ENCODE results near the gene SPATA2L.
A peak's percentile ranks its signal among the peaks of the same experiment; 100 is the strongest.
"Not testable (repeated sequence)": the region's sequence is repeated elsewhere in the genome, so short reads cannot be mapped to it uniquely, and the experiment has no call there.

SPATA2L gene

DNA sequence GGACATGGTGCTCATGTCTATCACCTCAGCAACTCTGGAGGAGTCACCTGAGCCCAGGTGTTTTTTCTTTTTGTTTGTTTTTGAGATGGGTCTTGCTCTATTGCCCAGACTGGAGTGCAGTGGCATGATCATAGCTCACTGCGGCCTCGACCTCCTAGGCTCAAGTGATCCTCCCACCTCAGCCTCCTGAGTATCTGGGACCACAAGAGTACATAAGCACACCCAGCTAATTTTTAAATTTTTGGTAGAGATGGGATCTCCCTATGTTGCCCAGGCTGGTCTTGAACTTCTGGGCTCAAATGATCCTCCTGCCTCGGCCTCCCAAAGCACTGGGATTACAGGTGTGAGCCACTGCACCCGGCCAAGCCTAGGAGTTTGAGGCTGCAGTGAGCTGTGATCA lies 11.9 kb downstream of the SPATA2L start:
- not testable (repeated sequence) for DNase-seq (ENCODE audit: low read depth in 2 of 2)

DNA sequence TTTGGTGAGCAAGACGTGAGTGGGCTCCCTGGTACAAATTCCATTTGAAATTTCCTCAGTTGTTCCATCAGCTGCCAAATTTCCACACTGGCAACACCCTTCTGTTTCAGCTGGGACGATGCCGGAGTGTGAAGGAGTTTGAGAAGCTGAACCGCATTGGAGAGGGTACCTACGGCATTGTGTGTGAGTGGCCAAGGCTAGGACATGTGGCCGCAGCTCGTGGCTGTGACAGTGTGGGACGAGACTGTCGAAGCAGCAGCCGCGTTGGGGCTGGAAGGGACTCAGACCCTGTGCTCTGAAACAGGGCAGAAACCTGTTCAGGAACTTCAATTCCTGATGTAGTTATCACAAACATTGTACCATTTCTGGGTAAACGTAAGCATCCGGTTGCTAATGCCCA lies 12.4 kb downstream of the SPATA2L start:
- no peak for DNase-seq (ENCODE audit: low read depth in 2 of 2)

DNA sequence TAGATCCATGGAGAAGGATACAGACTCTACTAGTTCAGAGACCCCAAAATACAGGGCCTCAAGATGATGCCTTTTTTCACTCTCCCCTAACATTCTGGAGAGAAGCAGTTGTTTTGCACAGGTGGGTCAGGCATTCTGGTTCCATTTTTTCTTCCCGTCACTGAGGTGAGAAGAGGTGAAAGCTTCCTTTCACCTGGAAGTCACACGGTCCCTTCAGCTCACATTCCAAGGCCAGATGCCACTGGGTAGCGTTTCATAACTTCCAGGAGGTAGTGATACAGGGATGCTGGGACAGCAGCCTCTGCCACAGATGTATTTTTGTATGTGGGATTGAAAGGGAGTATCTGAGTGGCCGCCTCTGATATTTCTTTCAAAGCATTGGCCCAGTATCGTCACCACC lies 13.1 kb downstream of the SPATA2L start:
- DNase-seq (ENCODE audit: low read depth in 2 of 2) = no peak

DNA sequence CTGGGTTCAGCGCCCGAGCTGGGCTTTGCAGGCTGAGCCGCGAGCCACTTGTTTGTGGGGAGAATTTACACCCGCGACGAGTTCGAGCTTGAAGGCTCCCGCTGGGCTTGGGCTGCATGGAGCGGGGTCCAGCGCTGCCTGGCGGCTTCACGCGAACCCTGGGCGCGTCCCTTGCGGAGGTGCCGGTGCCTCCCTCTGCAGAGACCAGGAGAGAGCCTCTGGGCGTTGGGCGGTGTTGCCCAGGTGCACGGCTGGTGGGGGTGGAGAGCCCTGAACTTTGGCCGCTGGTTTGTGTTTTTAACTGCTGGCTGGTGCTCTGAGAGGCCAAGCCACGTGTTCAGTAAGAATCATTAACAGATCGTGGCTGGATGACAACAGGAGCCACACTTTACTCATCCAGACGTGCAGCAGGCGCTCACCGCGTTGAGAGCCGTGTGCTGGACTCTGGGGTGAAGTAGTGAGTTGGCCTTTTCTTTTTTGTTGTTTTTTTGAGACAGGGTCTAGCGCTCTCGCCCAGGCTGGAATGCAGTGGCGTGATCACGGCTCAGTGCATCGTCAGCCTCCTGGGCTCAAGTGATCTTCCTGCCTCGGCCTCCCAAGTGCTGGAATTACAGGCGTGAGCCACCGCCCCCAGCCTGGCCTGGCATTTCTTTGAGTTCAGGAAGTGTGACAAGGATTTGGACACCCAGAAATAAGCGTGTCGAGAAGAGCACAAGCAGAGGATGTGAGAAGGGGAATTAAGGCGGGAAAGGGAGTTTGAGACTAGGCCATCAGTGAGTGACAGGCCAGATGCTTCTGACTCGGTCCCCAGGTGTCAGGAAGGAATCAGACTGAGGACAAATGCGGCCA lies 14.2 kb downstream of the SPATA2L start:
- no peak for DNase-seq (ENCODE audit: low read depth in 2 of 2)

DNA sequence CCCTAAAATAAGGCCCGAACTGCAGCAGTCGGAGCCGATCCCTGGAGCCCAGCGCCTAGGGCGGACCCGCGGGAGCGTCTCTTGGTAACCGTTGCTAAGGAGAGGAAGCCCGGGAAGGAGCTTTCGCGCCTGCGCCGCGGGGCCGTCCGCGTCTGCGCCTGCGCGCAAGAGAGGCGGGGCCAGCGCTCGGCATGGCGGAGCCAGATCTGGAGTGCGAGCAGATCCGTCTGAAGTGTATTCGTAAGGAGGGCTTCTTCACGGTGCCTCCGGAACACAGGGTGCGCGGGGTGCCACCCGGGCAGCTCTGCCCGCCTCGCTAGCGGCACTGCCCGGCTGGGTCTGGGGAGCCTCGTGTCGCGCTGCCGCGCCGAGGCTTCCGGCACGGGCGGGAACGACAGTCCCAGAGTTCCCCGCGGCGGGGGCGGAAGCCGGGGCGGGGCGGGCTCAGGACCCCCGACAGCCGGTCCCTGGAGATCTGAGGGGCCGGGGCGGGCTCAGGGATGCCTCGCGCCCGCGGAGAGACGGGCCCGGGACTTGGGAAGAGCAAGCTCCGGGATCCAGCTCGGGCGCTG lies 14.9 kb downstream of the SPATA2L start, which contains the start of gene CDK10:
Gene CDK10, plus strand, starts transcription at position 170 of the 572 bp plus-strand sequence. Its CDS starts 22 bp downstream, at position 192.
- peak; percentile 75 to 81 for DNase-seq (ENCODE audit: low read depth in 2 of 2)

DNA sequence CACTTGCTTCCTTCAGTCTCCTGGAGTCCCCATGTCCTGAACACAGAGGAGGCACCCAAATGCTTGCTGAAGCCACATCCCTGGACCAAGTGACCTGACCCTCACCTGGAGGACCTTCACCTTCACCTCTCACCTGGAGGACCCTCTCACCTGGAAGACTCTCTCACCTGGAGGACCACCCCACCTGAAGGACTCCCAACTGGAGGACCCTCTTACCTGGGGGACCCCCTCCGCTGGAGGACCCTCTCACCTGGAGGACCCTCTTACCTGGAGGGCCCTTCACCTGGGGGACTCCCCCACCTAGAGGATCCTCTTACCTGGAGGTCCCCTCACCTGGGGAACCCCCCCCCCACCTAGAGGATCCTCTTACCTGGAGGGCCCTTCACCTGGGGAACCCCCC lies 15.6 kb downstream of the SPATA2L start:
- no peak for DNase-seq (ENCODE audit: low read depth in 2 of 2)

DNA sequence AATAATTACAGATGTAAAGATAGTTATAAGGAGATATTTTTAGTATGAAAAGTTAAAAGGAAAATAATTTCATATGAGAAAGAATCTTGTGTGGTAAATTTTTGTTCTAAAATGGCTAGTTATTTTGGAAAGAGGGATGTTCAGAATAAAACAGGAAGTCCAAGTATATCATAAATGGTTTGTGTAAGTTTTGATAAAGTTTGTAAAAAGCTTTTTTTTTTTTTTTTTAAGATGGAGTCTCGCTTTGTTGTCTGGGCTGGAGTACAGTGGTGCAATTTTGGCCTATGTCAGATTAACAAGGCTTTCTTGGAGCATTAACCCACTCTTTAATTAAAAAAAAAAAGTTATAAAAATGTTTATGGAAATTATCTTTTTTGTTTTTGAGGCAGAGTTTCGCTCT lies 23.2 kb downstream of the SPATA2L start:
- no peak for DNase-seq (ENCODE audit: low read depth in 2 of 2)

DNA sequence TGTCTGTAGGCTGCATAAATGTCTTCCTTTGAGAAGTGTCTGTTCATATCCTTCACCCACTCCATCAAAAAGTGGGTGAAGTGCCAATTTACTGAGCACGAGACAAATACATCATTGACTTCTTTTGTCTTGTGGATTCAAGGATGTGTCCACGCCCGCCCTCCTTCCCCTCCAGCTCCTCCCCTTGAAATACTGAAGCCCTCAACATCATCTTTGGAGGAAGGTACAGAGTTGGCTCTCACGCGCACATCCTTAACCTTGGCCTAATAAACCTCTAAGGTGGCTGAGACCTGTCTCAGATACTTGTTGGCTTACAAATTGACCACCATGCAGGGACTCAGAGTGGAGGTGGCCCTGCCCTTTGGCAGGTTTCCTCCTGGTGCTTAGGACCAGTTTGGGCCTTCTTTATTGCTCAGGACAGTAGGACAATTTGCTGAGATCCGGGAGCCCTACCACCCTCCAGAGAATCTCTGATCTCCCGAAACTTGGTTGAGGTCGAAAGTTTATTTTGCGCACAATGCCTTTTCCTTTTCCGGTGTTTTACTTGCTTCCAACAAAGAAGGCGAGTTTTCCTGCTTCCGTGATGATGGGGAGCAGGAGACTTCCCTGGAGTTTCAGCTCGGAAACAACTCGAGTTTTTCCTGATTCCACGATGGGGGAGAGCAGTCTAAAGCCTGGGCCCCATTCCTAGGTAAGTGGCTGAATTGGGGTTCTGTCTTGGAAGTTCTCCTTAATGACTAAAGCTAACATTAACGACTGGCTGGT lies 29.1 kb downstream of the SPATA2L start:
- DNase-seq (ENCODE audit: low read depth in 2 of 2) = no peak

DNA sequence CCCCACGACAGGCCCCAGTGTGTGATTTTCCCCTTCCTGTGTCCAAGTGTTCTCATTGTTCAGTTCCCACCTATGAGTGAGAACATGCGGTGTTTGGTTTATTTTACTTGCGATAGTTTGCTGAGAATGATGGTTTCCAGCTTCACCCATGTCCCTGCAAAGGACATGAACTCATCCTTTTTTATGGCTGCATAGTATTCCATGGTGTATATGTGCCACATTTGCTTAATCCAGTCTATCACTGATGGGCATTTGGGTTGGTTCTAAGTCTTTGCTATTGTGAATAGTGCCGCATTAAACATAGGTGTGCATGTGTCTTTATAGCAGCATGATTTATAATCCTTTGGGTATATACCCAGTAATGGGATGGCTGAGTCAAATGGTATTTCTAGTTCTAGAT lies 29.9 kb downstream of the SPATA2L start:
- DNase-seq (ENCODE audit: low read depth in 2 of 2) = not testable (repeated sequence)

DNA sequence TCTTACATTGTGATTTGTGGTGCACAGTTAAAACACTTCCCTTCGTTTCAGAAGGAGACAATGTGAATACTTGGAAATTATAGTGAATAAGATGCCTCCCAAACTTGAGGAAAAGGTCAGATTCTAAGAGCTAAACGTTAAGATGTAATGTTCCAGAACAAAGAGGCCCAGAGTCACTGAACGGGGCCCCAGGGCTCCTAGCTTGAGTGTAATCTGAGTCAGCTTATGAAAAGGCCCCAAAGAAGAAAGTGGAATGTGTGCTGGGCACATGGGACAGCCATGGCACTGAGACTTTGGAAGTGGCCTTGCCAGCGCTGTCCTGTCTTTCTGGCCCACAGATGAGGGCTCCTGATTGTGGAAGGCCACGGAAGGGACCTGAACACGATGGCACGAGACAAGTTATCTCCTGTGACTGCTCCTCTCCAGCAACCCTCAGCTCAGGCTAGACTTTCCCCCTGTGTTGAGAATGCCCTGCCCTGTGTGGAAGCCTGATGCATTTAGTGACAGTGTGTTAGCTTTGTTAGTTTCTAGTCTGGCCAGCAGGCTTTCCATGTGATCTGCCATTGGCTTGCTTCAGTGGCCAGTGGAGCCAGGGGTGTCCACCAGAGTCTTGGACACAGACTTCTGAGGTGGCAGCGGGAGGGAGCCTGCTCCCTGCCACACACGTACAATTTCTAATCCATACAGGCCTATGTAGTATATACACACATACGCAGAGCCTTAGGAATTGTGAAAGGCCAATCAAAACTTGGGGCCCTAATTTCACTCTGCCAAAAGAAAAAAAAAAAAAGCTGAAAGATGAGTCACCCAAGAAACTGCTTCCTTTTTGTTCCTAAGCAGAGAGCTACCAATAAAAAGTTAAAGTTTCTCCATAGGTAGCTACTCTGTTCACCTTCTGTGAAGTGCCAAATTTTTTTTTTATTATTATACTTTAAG lies 30.7 kb downstream of the SPATA2L start:
- no peak for DNase-seq (ENCODE audit: low read depth in 2 of 2)

DNA sequence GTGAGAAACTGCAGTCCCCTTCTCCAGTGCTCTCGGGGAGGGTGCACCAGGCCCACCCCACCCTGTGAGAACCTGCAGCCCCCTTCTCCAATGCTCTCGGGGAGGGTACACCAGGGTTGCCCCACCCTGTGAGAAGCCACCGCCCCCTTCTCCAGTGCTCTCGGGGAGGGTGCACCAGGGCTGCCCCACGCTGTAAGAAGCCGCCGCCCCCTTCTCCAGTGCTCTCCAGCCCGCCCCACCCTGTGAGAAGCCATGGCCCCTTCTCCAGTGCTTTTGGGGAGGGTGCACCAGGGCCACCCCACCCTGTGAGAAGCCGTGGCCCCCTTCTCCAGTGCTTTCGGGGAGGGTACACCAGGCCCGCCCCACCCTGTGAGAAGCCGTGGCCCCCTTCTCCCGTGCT lies 31.8 kb downstream of the SPATA2L start:
- DNase-seq (ENCODE audit: low read depth in 2 of 2) = no peak

DNA sequence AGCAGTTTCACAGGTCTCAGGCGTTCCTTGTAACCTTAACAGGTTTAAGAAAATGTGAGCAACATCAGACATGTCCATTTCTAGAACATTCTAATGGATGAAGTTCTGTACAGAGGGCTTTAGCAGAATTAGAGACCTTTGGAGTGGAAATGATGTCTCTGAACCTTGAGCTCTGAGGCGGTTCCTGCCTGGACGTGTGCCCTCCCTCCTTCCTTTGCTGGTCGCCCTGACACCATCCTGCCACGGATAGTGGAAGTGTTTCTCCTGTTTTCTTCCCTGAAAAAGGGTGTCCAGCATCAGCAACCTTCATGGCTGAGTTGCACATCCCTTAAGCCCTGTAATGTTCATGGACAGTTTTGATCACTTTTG lies 32.7 kb downstream of the SPATA2L start:
- no peak for DNase-seq (ENCODE audit: low read depth in 2 of 2)

DNA sequence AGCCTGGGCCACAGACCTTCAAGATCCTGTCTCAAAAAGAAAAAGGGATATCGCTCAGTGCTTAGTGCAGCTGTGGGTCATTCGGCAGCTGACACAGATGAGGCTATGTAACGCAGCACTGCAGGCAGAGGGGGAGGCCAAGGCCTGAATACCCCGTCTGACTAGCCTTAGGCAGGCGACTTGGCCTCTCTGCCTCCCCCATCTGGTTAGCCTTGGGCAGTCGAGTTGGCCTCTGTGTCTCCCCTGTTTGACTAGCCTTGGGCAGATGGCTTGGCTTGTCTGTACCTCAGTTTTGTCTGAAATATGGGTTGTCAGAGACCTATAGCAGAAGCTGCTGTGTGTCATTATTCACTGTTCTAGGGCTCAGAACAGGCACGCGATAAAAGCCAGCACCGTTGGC lies 33.9 kb downstream of the SPATA2L start:
- no peak for DNase-seq (ENCODE audit: low read depth in 2 of 2)

DNA sequence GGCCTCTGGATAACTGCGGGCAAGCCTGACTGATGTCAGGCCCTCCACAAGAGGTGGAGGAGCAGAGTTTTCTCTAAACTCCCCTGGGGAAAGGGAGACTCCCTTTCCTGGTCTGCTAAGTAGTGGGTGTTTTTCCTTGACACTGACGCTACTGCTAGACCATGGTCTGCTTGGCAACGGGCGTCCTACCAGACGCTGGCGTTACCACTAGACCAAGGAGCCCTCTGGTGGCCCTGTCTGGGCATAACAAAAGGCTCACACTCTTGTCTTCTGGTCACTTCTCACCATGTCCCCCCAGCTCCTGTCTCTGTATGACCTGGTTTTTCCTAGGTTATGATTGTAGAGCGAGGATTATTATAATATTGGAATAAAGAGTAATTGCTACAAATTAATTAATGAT lies 34.5 kb downstream of the SPATA2L start:
- DNase-seq (ENCODE audit: low read depth in 2 of 2) = not testable (repeated sequence)

DNA sequence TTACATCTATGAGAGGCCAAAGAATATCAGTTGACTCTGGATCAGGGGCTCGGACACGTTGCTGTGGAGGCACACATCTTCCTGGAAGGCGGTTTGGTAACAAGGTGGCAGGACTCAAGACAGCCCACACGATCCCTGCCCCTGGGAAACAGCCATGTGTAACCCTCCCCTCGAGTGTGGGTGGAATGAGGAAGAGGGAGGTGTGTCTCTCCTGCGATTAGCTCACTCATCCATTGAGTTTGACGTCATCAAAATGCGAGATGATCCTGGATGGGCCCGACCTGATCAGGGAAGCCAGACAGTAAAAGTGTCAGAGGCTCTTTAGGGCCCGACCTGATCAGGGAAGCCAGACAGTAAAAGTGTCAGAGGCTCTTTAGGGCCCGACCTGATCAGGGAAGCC lies 37.3 kb downstream of the SPATA2L start:
- not testable (repeated sequence) for DNase-seq (ENCODE audit: low read depth in 2 of 2)

DNA sequence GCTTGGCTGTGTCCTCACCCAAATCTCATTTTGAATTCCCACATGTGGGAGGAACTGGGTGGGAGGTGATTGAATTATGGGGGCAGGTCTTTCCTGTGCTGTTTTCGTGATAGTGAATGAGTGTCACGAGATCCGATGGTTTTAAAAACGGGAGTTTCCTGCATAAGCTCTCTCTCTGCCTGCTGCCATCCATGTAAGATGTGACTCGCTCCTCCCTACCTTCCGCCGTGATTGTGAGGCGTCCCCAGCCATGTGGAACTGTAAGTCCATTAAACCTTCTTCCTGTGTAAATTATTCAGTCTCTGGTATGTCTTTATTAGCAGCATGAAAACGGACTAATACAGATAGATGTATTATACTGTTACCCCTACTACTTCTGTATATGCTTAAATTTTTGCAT lies 40.3 kb downstream of the SPATA2L start:
- no peak for DNase-seq (ENCODE audit: low read depth in 2 of 2)

DNA sequence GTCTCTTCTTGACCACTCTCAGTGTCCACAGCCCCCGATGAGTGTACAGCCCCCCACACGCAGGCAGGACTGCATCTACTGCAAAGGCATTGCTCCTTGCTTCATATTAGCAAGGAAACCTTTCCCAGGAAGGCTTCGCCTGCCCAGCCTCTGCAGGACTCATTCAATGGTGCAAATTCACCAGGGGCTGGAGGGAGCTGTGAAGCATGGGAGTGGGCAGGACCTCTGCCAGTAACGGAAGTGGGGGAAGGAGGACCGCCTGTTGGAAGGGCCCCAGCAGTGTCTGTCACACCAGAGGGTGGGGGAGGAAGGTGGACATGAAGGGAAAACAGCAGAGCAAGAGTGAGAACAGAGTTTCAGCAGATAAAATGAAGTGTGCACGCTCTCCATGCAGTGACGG lies 41.4 kb downstream of the SPATA2L start:
- no peak for DNase-seq (ENCODE audit: low read depth in 2 of 2)

DNA sequence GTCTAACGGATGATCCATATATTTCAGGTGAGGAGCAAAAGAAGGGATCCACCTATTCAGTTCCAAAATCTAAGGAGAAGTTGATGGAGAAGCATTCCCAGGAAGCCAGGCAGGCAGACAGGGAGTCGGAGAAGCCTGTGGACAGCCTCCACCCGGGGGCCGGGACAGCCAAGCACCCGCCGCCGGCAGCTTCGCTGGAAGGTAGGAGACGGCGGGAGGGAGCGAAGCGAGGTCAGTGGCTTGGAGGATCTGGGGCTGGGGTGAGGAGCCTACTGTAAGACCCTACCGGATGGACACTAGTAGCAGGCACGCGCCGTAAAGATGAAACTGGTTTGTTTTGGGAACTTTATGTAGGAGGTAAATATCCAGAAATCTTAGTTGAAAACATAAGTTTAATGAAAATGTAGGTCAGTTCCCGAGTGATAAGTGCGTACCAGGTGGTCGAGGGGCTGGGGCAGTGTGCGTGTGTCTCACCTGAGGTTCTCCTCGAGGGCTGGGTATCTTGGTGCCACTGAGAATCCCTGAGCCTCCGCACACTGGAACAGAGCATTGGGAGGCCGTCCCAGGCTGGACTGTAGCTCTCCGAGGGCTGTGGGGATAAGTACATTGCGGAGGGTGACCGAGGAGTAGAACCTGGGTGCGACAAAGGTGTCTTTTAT lies 43.2 kb downstream of the SPATA2L start:
- no peak for DNase-seq (ENCODE audit: low read depth in 2 of 2)

DNA sequence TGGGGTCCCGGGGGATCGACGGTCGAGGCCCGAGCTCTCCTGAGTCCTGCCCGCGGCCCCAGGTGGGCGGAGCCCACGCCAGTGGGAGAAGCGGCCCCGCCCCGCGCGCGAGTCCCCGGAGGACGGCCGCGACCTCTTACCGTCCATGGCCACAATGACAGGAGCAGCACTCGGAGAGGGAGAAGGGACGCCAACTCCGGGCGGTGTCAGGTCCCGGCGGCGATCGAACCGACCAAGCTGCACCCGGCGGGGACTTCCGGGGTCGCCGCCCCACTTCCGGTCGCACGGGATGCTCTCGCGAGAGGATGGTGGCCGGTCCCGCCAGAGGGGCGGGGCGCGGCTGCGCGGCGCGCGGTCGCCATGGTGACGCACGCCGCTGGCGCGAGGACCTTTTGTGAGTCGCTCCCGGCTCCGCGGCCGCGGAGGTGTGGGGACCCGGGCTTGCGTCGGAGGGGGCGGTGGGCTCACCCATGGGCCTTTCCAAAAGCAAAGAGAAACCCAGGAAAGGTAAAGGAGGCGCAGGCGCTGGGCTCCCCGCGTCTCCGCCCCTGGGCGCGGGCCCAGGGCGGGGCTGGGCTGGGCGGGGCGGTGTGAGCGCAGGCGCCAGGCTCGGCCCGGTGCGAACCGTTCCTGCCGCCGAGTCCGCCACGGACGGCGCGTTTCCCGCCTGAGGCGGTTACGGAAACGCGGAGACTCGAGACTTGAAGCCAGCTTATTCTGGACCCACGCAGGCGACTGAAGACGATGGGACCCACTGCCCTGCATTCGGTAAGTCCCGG lies 43.9 kb downstream of the SPATA2L start, which contains the start of the genes CHMP1A and SPATA33:
Gene CHMP1A, minus strand, starts transcription at position 267 of the 779 bp plus-strand sequence. Its CDS starts 120 bp downstream, at position 147.
Gene SPATA33, plus strand, starts transcription at position 395 of the 779 bp plus-strand sequence. Its CDS starts 76 bp downstream, at position 471.
- peak; percentile 83 to 84 for DNase-seq (ENCODE audit: low read depth in 2 of 2)

All from activated CD8-positive, alpha-beta memory T cell treated with anti-CD3 and anti-CD28 coated beads for 4 hours (primary cell).